RWPE2 (cell line): ENCODE results near the gene C22orf39.

Experiments
- ATAC-seq: fragments of 200-7000 bp; cut with Tn5 transposase; 3 replicates; pipeline ENCODE4 v1.9.1; 2021; ENCODE audit warnings: low read depth
- DNase-seq: peaks from one replicate; pipeline ENCODE4 v3.0.0-alpha.2; 2020; ENCODE audit warnings: low spot score
- H3K27ac ChIP-seq: fragments of 450-650 bp; 2 replicates; pipeline ENCODE4 v1.5.1; 2017; ENCODE audit warnings: mild to moderate bottlenecking; ENCODE audit not compliant: poor library complexity, severe bottlenecking
- H3K27me3 ChIP-seq: fragments of 250-450 bp; sonication (Bioruptor Pico); 2 replicates; pipeline ENCODE4 v1.5.1; 2021; ENCODE audit warnings: mild to moderate bottlenecking, moderate library complexity; ENCODE audit not compliant: insufficient read depth, poor library complexity, severe bottlenecking
- H3K36me3 ChIP-seq: fragments of 250-450 bp; sonication (Bioruptor Pico); 2 replicates; pipeline ENCODE4 v1.5.1; 2020; ENCODE audit warnings: low read depth, mild to moderate bottlenecking, moderate library complexity
- H3K4me1 ChIP-seq: fragments of 250-450 bp; sonication (Bioruptor Pico); 2 replicates; pipeline ENCODE4 v1.5.1; 2021; ENCODE audit warnings: mild to moderate bottlenecking, moderate library complexity; ENCODE audit not compliant: insufficient read depth, poor library complexity, severe bottlenecking
- H3K4me3 ChIP-seq: fragments of 250-450 bp; sonication (Bioruptor Pico); 2 replicates; pipeline ENCODE4 v1.5.1; 2021; ENCODE audit warnings: mild to moderate bottlenecking, moderate library complexity; ENCODE audit not compliant: severe bottlenecking
- H3K9me3 ChIP-seq: fragments of 250-450 bp; sonication (Bioruptor Pico); 2 replicates; pipeline ENCODE4 v1.5.1; 2021; ENCODE audit warnings: mild to moderate bottlenecking, moderate library complexity; ENCODE audit not compliant: severe bottlenecking
- CTCF ChIP-seq: fragments of 450-650 bp; IDR thresholded peaks from one replicate; pipeline ENCODE4 v1.5.1; 2017; ENCODE audit warnings: mild to moderate bottlenecking, moderate library complexity; ENCODE audit not compliant: poor library complexity, severe bottlenecking

The C22orf39 gene

GRCh38 chr22:19494676-19495173, 47.2 kb upstream of the C22orf39 start:
- Histone ChIP-seq H3K4me3 (no peak overlapping the region), H3K27ac (no peak overlapping the region), H3K36me3 (peaks cover 75% of the 10 kb centered on the region), H3K4me1 (no peaks in the 10 kb centered on the region), H3K9me3 (no peaks in the 10 kb centered on the region), H3K27me3 (no peaks in the 10 kb centered on the region)
- DNase-seq (no peak), ATAC-seq (no peak)
- TF ChIP-seq CTCF = no peak

DNA sequence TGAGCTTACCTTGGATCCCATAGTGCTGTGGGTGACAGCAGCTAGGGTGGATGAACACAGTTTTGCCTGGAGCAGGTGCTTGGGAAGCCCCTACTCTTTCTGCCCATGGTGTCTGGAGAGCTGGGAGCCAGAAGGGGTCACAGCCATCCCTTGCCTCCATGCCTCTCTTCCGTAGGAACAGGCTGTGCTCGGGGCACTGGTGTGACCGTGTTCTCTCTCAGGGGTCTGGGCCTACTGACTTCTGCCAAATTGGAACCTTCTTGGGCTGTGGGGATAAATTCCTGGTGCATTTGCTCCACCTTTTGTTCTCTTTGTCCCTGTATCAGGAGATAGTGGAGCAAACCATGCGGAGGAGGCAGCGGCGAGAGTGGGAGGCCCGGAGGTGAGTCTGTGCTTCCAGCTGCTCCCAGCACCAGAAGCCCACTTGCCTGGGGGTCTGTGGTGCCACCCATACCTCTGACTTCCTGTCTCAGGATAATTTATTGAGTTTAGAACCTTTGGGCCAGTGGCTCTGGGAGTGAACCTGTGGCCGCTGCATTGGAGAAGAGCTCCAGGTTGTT, 46.6 kb upstream of the C22orf39 start:
- ATAC-seq (no peak), DNase-seq (no peak)
- no peak overlapping the region for H3K27ac ChIP-seq
- no peak overlapping the region for H3K4me3 ChIP-seq
- H3K36me3 ChIP-seq = peaks cover 81% of the 10 kb centered on the region
- TF ChIP-seq CTCF = no peak
- H3K9me3 ChIP-seq = no peaks in the 10 kb centered on the region
- no peaks in the 10 kb centered on the region for H3K4me1 ChIP-seq
- H3K27me3 ChIP-seq = no peaks in the 10 kb centered on the region

DNA sequence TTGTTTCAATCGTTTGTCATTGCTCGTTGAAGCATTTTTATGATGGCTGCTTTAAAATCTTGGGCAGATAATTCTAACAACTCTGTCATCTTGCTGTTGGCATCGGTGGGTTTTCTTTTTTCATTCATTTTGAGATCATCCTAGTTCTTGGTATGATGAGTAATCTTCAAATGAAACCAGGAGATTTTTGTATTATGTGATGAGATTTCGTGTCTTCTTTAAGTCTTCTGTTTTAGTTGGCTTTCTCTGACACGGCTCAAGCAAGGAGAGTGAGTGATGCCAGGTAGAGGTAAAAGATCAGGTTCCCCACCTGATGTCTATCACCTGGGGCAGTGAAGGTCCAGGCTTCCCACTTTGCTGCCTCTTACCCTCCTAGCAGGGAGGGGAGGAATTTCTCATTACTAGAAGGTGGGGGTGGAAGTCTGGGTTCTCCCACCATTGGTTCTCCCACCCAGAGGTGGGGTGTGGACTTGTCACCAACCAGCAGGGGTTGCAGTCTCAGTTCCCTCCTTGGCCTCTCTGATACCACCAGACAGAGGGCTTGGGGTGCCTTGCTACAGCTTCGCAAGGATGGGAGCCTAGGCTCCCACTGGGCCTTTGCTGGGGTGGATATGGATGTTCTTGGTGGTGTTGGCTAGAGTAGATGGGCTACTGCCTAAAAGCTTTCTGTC, 45.1 kb upstream of the C22orf39 start:
- TF ChIP-seq CTCF = no peak
- no peaks in the 10 kb centered on the region for H3K9me3 ChIP-seq
- H3K36me3 ChIP-seq = peaks cover 83% of the 10 kb centered on the region
- H3K27me3 ChIP-seq = no peaks in the 10 kb centered on the region
- H3K27ac ChIP-seq = no peak overlapping the region
- H3K4me3 ChIP-seq = no peak overlapping the region
- ATAC-seq (no peak), DNase-seq (no peak)
- no peaks in the 10 kb centered on the region for H3K4me1 ChIP-seq

DNA sequence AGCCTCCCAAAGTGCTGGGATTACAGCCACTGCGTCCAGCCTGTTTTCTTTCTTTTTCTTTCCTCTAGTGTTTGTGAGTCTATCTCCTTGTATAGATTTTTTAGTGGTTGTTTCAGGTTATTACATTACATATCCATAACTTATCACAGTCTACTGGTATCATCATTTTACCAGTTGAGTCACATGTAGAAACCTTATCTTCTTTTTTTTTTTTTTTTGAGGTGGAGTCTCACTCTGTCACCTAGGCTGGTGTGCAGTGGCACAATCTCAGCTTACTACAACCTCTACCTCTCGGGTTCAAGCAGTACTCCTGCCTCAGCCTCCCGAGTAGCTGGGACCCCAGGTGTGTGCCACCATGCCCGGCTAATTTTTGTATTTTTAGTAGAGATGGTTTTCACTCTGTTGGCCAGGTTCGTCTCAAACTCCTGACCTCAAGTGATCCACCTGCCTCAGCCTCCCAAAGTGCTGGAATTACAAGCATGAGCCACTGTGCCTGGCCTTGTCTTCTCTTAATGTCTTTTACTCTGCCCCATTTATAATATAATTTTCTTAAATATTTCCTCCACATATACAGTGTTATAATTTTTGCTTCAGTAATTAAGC, 43.2 kb upstream of the C22orf39 start:
- no peak for ATAC-seq

More for the DNA sequence above, 43.2 kb upstream of the C22orf39 start:
- no peaks in the 10 kb centered on the region for H3K9me3 ChIP-seq
- no peak overlapping the region for H3K27ac ChIP-seq
- peaks cover 77% of the 10 kb centered on the region for H3K36me3 ChIP-seq
- no peaks in the 10 kb centered on the region for H3K27me3 ChIP-seq
- no peaks in the 10 kb centered on the region for H3K4me1 ChIP-seq
- no peak for DNase-seq
- H3K4me3 ChIP-seq = no peak overlapping the region
- no peak for TF ChIP-seq CTCF
